Activated T-helper 9 cell treated with anti-CD3 and anti-CD28 coated beads, Interleukin-2, amount 50 U/mL, for 16 hours (primary cell): ENCODE measurements around the gene SPTLC2.
"Not testable (repeated sequence)": the region's sequence is repeated elsewhere in the genome, so short reads cannot be mapped to it uniquely, and the experiment has no call there.

ENCODE experiments used
- DNase-seq: peaks from one replicate; pipeline ENCODE4 v3.0.0-alpha.2; 2020; ENCODE audit warnings: low read depth

SPTLC2 gene

GRCh38 chr14:77616454-77617229 lies at the start of gene SPTLC2:
TSS of gene SPTLC2 (minus strand) at chr14:77616637. CDS start at chr14:77616579, 58 bp downstream.
- DNase-seq: peak; percentile 96

GRCh38 chr14:77663293-77663692 lies 46.9 kb upstream of the SPTLC2 start:
- DNase-seq: no peak

GRCh38 chr14:77661562-77661961 lies 45.1 kb upstream of the SPTLC2 start:
- not testable (repeated sequence) for DNase-seq

GRCh38 chr14:77660754-77661153 lies 44.3 kb upstream of the SPTLC2 start:
- no peak for DNase-seq

GRCh38 chr14:77659831-77660230 lies 43.4 kb upstream of the SPTLC2 start:
- no peak for DNase-seq

GRCh38 chr14:77657280-77657679 lies 40.8 kb upstream of the SPTLC2 start:
- no peak for DNase-seq

GRCh38 chr14:77654001-77654441 lies 37.6 kb upstream of the SPTLC2 start:
- DNase-seq: no peak

- DNase-seq: no peak
Measured at GRCh38 chr14:77649326-77649725, 32.9 kb upstream of the SPTLC2 start.

GRCh38 chr14:77648520-77649200 lies 32.2 kb upstream of the SPTLC2 start:
- DNase-seq: no peak

- no peak for DNase-seq
Measured at GRCh38 chr14:77647853-77648252, 31.4 kb upstream of the SPTLC2 start.

- DNase-seq: no peak
Measured at GRCh38 chr14:77646907-77647306, 30.5 kb upstream of the SPTLC2 start.

- no peak for DNase-seq
Measured at GRCh38 chr14:77645520-77646230, 29.2 kb upstream of the SPTLC2 start.

- DNase-seq: no peak
Measured at GRCh38 chr14:77642407-77642806, 26.0 kb upstream of the SPTLC2 start.

- DNase-seq: peak; percentile 54
Measured at GRCh38 chr14:77641534-77642341, 25.3 kb upstream of the SPTLC2 start.

GRCh38 chr14:77640756-77641533 lies 24.5 kb upstream of the SPTLC2 start:
- DNase-seq: no peak

- no peak for DNase-seq
Measured at GRCh38 chr14:77638771-77639171, 22.3 kb upstream of the SPTLC2 start.

GRCh38 chr14:77635869-77636268 lies 19.4 kb upstream of the SPTLC2 start:
- not testable (repeated sequence) for DNase-seq

- not testable (repeated sequence) for DNase-seq
Measured at GRCh38 chr14:77635466-77635865, 19.0 kb upstream of the SPTLC2 start.

GRCh38 chr14:77630111-77630510 lies 13.7 kb upstream of the SPTLC2 start:
- DNase-seq: no peak

GRCh38 chr14:77625360-77625759 lies 8.9 kb upstream of the SPTLC2 start:
- no peak for DNase-seq

- DNase-seq: no peak
Measured at GRCh38 chr14:77623201-77623600, 6.8 kb upstream of the SPTLC2 start.
